Liver (tissue), 9 donors: Measurements from ENCODE around the gene SERPINA3. TPM values are rescaled to one million over a fixed set of nuclear protein-coding genes. Genes with fewer than 3 reads are reported as not detected.

Experiments
- DNase-seq: peaks from one replicate; pipeline ENCODE4 v3.0.0-alpha.2; 2017; ENCODE audit warnings: low spot score
- H3K27ac ChIP-seq, 2 donors: one replicate each; pipeline ENCODE4 v1.7.0; 2013; ENCODE audit warnings: inconsistent platforms in 2 of 2, low read length in 2 of 2, control low read depth in 1 of 2, low read depth in 1 of 2, mild to moderate bottlenecking in 1 of 2
- H3K27me3 ChIP-seq, 4 donors: one replicate each; pipeline versions ENCODE4 v1.6.1 to v1.7.0; 2013; ENCODE audit warnings: low read length in 3 of 4, inconsistent platforms in 1 of 4, mild to moderate bottlenecking in 1 of 4, moderate library complexity in 1 of 4; ENCODE audit not compliant: control insufficient read depth in 4 of 4, insufficient read depth in 4 of 4
- H3K36me3 ChIP-seq, 4 donors: one replicate each; pipeline versions ENCODE4 v1.6.1 to v1.7.0; 2013; ENCODE audit warnings: low read length in 3 of 4, mild to moderate bottlenecking in 3 of 4, low read depth in 1 of 4, moderate library complexity in 1 of 4; ENCODE audit not compliant: control insufficient read depth in 4 of 4, insufficient read depth in 3 of 4
- H3K4me1 ChIP-seq, 4 donors: one replicate each; pipeline versions ENCODE4 v1.6.1 to v1.7.0; 2013; ENCODE audit warnings: low read length in 3 of 4, mild to moderate bottlenecking in 3 of 4, moderate library complexity in 1 of 4; ENCODE audit not compliant: control insufficient read depth in 4 of 4, insufficient read depth in 4 of 4
- H3K4me3 ChIP-seq, 3 donors: one replicate each; pipeline versions ENCODE4 v1.6.1 to v1.7.0; 2013; ENCODE audit warnings: low read length in 3 of 3, control low read depth in 1 of 3, low read depth in 1 of 3, mild to moderate bottlenecking in 1 of 3
- H3K9ac ChIP-seq, 2 donors: one replicate each; pipeline ENCODE4 v1.7.0; 2013; ENCODE audit warnings: low read length in 2 of 2, mild to moderate bottlenecking in 2 of 2, moderate library complexity in 2 of 2, control low read depth in 1 of 2, low read depth in 1 of 2
- H3K9me3 ChIP-seq, 4 donors: one replicate each; pipeline versions ENCODE4 v1.6.1 to v1.7.0; 2013; ENCODE audit warnings: low read length in 3 of 4; ENCODE audit not compliant: control insufficient read depth in 4 of 4
- CTCF ChIP-seq: fragments of 150-350 bp; IDR thresholded peaks from 2 replicates; pipeline ENCODE4 v1.5.1; 2017; ENCODE audit warnings: improper control_type of control experiment, low read depth, low read length; ENCODE audit not compliant: missing input control
- EGR1 ChIP-seq, 2 donors: IDR thresholded peaks; 2 replicates each; pipeline ENCODE4 v1.6.1; 2016 to 2018; ENCODE audit warnings: antibody characterized with exemption in 2 of 2, low read depth in 2 of 2
- FOXA1 ChIP-seq: IDR thresholded peaks from 2 replicates; pipeline ENCODE4 v1.6.1; 2016; ENCODE audit warnings: antibody characterized with exemption
- FOXA2 ChIP-seq: IDR thresholded peaks from 2 replicates; pipeline ENCODE4 v1.6.1; 2016; ENCODE audit warnings: antibody characterized with exemption
- GABPA ChIP-seq, 2 donors: IDR thresholded peaks in 1 of 2; conservative IDR thresholded peaks in 1 of 2; 2 replicates each; pipeline ENCODE4 v1.6.1; 2016; ENCODE audit warnings: antibody characterized with exemption in 2 of 2, mild to moderate bottlenecking in 1 of 2, moderate library complexity in 1 of 2
- HNF4A ChIP-seq, 2 donors: conservative IDR thresholded peaks; 2 replicates each; pipeline ENCODE4 v1.6.1; 2016; ENCODE audit warnings: antibody characterized with exemption in 2 of 2, mild to moderate bottlenecking in 2 of 2
- HNF4G ChIP-seq: IDR thresholded peaks from 2 replicates; pipeline ENCODE4 v1.6.1; 2016; ENCODE audit warnings: antibody characterized with exemption
- JUND ChIP-seq, 2 donors: IDR thresholded peaks; 2 replicates each; pipeline ENCODE4 v1.6.1; 2016; ENCODE audit warnings: antibody characterized with exemption in 2 of 2
- MAX ChIP-seq: IDR thresholded peaks from 2 replicates; pipeline ENCODE4 v1.6.1; 2016; ENCODE audit warnings: antibody characterized with exemption
- NR2F2 ChIP-seq: IDR thresholded peaks from 2 replicates; pipeline ENCODE4 v1.6.1; 2016; ENCODE audit warnings: antibody characterized with exemption
- RAD21 ChIP-seq, 2 donors: IDR thresholded peaks; 2 replicates each; pipeline ENCODE4 v1.6.1; 2016; ENCODE audit warnings: antibody characterized with exemption in 2 of 2, mild to moderate bottlenecking in 2 of 2
- REST ChIP-seq: IDR thresholded peaks from 2 replicates; pipeline ENCODE4 v1.6.1; 2016; ENCODE audit warnings: antibody characterized with exemption, mild to moderate bottlenecking
- RXRA ChIP-seq, 2 donors: IDR thresholded peaks; 2 replicates each; pipeline ENCODE4 v1.6.1; 2017 to 2018; ENCODE audit warnings: antibody characterized with exemption in 2 of 2, mild to moderate bottlenecking in 1 of 2
- SP1 ChIP-seq: IDR thresholded peaks from 2 replicates; pipeline ENCODE4 v1.6.1; 2018; ENCODE audit warnings: antibody characterized with exemption, mild to moderate bottlenecking
- TAF1 ChIP-seq: conservative IDR thresholded peaks from 2 replicates; pipeline ENCODE4 v1.6.1; 2016; ENCODE audit warnings: antibody characterized with exemption, mild to moderate bottlenecking
- YY1 ChIP-seq: IDR thresholded peaks from 2 replicates; pipeline ENCODE4 v1.6.1; 2016; ENCODE audit warnings: antibody characterized with exemption, mild to moderate bottlenecking
- ZBTB33 ChIP-seq: IDR thresholded peaks from 2 replicates; pipeline ENCODE4 v1.6.1; 2016; ENCODE audit warnings: antibody characterized with exemption
- WGBS: extraction: QIAGEN DNeasy Blood & Tissue Kit; methylation state at CpG from one replicate; pipeline ENCODE4 v1.1.7; 2013; 5-methylcytosine and 5-hydroxymethylcytosine counted together
- polyA plus RNA-seq, 2 donors: library from polyadenylated mRNA; stranded (reverse) in 1 of 2; unstranded in 1 of 2; fragments of 200-250 nt in 1 of 2; fragments of >200 nt in 1 of 2; fragmentation: Nextera tagmentation in 1 of 2; extraction: Ambion mirVana in 1 of 2; gene quantifications; one replicate each; pipeline versions ENCODE4 v1.2.1 to v1.2.3, GENCODE V29; 2013 to 2015
- total RNA-seq, 2 donors: library from RNA; depleted of rRNA; stranded (reverse); fragments of >200 nt; gene quantifications; one replicate each; pipeline ENCODE4 v1.2.3, GENCODE V29; 2014
- TF ChIP-seq, protein P1 (sequence below): IDR thresholded peaks from 2 replicates; pipeline ENCODE4 v1.6.1; 2016; ENCODE audit warnings: antibody characterized with exemption
- donor health status: healthy.
- donor health status: healthy.
- donor health status: healthy.
- donor health status: healthy.
- donor health status: healthy.

The SERPINA3 gene
- total and polyA plus RNA-seq, 4 donors, result 2,087 to 17,984 (median 13,009) TPM

DNA sequence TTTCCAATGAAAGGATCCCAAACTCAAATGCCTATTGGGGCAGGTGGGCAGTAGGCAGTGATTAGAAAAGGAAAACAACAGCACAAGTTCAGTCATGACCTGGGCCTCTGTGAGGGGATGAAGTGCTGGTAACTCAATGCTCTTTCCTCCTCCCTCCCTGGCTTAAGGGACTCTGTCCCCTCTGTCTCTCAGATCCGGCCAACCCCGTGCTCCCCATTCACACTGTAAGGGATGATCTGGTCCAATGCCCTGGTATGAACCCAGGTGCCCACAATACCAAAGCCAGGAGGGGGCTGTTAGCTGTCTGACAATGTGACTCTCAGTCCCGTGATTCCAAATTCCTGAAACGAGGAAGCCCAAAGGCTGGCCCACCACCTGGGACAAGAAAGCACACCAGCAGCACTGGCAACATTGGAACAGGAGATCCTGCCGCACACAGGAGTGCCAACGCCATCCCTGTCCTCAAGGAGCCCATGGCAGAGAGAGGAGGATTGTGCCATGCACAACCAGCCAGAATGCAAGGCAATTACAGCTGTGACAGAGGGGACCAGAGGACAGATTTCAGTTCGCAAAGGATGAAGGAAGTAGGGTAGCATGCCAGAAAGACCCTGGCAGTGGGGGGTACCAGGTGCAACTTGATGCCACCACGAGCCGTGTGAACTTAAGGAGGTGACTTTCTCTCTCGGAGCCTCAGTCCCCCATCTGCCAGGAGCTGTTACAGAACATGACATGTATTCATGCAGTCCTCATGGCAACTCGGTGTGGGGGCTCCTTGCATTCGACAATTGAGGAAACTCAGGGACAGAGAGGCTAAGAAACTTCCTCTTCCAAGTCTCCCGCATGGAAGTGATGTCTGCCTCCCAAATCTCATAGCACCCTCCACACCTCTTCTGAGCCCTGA lies 37.6 kb downstream of the SERPINA3 start:
- TF ChIP-seq FOXA2 (no peak), YY1 (no peak), RXRA (IDR thresholded peaks at IDR 0.05) (no peak), SP1 (no peak), ZBTB33 (no peak), RAD21 (IDR thresholded peaks at IDR 0.05) (no peak), NR2F2 (no peak), FOXA1 (no peak), CTCF (no peak), JUND (IDR thresholded peaks at IDR 0.05) (no peak), HNF4A (conservative IDR thresholded peaks at IDR 0.05) (no peak), EGR1 (IDR thresholded peaks at IDR 0.05; ENCODE audit: low read depth in 2 of 2) (no peak), REST (no peak), GABPA (IDR thresholded peaks at IDR 0.05 in 1 of 2, conservative IDR thresholded peaks at IDR 0.05 in 1 of 2) (no peak), HNF4G (no peak), MAX (no peak), TAF1 (no peak)
- TF ChIP-seq, protein P1, sequence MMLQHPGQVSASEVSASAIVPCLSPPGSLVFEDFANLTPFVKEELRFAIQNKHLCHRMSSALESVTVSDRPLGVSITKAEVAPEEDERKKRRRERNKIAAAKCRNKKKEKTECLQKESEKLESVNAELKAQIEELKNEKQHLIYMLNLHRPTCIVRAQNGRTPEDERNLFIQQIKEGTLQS, result no peak
- peak; percentile 17 for DNase-seq
- no peak overlapping the region for H3K9ac ChIP-seq

More for the DNA sequence above, 37.6 kb downstream of the SERPINA3 start:
- H3K36me3 ChIP-seq, result no peaks in the 10 kb centered on the region
- peaks cover 0 to 8% (median 4%) of the 10 kb centered on the region in 4 donors for H3K9me3 ChIP-seq
- H3K27me3 ChIP-seq, result no peaks in the 10 kb centered on the region
- H3K4me3 ChIP-seq, result no peak overlapping the region
- no peaks in the 10 kb centered on the region for H3K4me1 ChIP-seq
- 91% methylated on average over 13 of the region's 13 CpGs for WGBS
- H3K27ac ChIP-seq, result no peak overlapping the region
